Measurements from ENCODE around the gene GORAB.
A peak's percentile ranks its signal among the peaks of the same experiment; 100 is the strongest.

GORAB gene, protein sequence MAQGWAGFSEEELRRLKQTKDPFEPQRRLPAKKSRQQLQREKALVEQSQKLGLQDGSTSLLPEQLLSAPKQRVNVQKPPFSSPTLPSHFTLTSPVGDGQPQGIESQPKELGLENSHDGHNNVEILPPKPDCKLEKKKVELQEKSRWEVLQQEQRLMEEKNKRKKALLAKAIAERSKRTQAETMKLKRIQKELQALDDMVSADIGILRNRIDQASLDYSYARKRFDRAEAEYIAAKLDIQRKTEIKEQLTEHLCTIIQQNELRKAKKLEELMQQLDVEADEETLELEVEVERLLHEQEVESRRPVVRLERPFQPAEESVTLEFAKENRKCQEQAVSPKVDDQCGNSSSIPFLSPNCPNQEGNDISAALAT

GRCh38 chr1:170531758-170532657, at the start of gene GORAB:
TSS of gene GORAB (plus strand) at chr1:170532166. CDS start at chr1:170532224, 58 bp downstream.
- peak within 1 kb of the TSS; percentile 68 for H3K4me3 ChIP-seq (ENCODE audit: low read depth, low read length)

DNA sequence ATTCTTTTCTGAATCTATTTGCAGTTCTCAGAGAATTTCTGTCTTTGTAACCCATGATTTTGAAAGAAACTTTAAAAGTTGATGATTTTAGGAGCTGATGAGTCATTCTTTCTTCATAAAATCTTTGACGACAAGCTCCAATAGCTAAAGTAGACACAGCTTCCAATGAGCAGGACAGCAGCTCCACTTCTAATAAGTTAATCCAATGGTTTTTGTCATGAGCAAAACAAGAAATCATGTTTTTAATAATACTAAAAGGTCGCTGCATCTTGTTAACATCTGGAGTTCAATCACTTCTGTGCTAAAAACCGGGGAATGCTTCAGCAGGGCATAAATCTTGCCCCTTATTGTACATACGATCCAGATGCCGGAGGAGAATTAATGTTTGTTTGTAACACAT, 48.9 kb upstream of the GORAB start:
- DNase-seq (ENCODE audit: low read depth), result no peak
- H3K4me3 ChIP-seq (ENCODE audit: low read depth, low read length), result no peak overlapping the region

More at GRCh38 chr1:170531758-170532657, at the start of gene GORAB:
- DNase-seq (ENCODE audit: low read depth), result peak; percentile 88

DNA sequence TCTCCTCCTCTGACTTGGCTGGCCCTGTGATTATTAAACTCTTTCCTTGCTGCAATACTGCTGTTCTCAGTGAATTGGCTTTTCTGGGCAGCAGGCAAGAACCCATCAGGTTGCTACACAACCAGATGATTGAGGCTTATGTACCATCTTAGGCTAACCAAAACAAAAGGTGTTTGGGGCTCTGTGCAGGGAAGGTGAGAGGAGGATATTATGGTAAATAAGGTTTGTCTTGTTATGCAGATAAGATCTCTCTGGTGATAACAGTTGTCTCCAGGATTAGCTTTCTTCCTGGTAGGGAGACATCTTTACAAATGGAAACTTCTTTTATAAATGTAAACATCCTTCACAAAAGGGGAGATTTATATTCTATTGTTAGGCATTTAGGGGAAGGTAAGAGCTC, 44.5 kb upstream of the GORAB start:
- no peak overlapping the region for H3K4me3 ChIP-seq (ENCODE audit: low read depth, low read length)
- DNase-seq (ENCODE audit: low read depth), result no peak

GRCh38 chr1:170491291-170491690, 40.7 kb upstream of the GORAB start:
- H3K4me3 ChIP-seq (ENCODE audit: low read depth, low read length), result no peak overlapping the region
- no peak for DNase-seq (ENCODE audit: low read depth)

- no peak overlapping the region for H3K4me3 ChIP-seq (ENCODE audit: low read depth, low read length)
- no peak for DNase-seq (ENCODE audit: low read depth)
Measured at GRCh38 chr1:170494369-170494768, 37.6 kb upstream of the GORAB start.

GRCh38 chr1:170495006-170495405, 37.0 kb upstream of the GORAB start:
- no peak for DNase-seq (ENCODE audit: low read depth)
- no peak overlapping the region for H3K4me3 ChIP-seq (ENCODE audit: low read depth, low read length)

- no peak for DNase-seq (ENCODE audit: low read depth)
- H3K4me3 ChIP-seq (ENCODE audit: low read depth, low read length), result no peak overlapping the region
Measured at GRCh38 chr1:170498876-170499275, 33.1 kb upstream of the GORAB start.

- no peak overlapping the region for H3K4me3 ChIP-seq (ENCODE audit: low read depth, low read length)
- DNase-seq (ENCODE audit: low read depth), result no peak
Measured at GRCh38 chr1:170503665-170504064, 28.3 kb upstream of the GORAB start.

GRCh38 chr1:170510163-170510562, 21.8 kb upstream of the GORAB start:
- no peak for DNase-seq (ENCODE audit: low read depth)

GRCh38 chr1:170511038-170511437, 20.9 kb upstream of the GORAB start:
- H3K4me3 ChIP-seq (ENCODE audit: low read depth, low read length), result no peak overlapping the region

More at GRCh38 chr1:170510163-170510562, 21.8 kb upstream of the GORAB start:
- H3K4me3 ChIP-seq (ENCODE audit: low read depth, low read length), result no peak overlapping the region

DNA sequence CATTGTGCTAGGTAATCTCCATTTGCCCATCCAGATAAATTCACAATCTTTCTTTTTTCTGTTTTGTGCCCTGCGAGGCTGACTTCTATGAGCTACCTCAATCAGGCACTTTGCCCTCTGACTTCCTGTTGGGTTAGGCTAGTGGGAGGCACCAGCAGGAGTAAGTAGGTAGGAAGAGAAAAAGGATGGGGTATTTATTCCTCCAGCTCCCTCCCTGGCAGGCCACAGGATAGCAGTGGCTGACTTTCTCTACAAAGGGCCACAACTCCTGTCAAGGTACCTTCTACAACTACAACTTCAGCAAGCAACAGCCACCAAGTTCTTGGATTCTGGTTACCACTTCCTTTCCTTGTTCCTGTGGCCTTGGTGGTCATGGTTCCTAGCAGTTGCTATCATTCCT, 18.8 kb upstream of the GORAB start:
- H3K4me3 ChIP-seq (ENCODE audit: low read depth, low read length), result no peak overlapping the region
- DNase-seq (ENCODE audit: low read depth), result no peak

More at GRCh38 chr1:170511038-170511437, 20.9 kb upstream of the GORAB start:
- DNase-seq (ENCODE audit: low read depth), result no peak

- DNase-seq (ENCODE audit: low read depth), result no peak
- H3K4me3 ChIP-seq (ENCODE audit: low read depth, low read length), result no peak overlapping the region
Measured at GRCh38 chr1:170518185-170518834, 13.7 kb upstream of the GORAB start.

DNA sequence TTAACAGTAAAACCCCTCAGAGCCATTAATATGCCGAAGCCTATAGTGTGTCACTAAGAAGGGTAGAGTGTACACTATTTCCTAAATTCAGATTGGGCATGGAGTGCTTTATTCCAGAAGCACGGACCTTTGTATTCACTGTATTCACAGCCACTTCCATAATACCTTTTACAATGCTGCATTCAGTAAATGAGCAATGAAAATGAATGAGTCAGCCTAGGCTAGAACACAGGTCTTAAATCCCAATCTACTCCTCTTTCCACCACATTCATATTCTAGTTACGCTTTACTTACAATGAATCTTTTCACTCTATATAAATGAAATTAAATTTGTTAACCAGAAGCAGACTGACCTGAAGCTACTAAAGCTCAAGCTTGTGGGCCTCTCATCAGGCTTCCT, 13.0 kb upstream of the GORAB start:
- H3K4me3 ChIP-seq (ENCODE audit: low read depth, low read length), result no peak overlapping the region
- DNase-seq (ENCODE audit: low read depth), result no peak

- peak; percentile 28 for DNase-seq (ENCODE audit: low read depth)
- no peak overlapping the region for H3K4me3 ChIP-seq (ENCODE audit: low read depth, low read length)
Measured at GRCh38 chr1:170520601-170521000, 11.4 kb upstream of the GORAB start.

DNA sequence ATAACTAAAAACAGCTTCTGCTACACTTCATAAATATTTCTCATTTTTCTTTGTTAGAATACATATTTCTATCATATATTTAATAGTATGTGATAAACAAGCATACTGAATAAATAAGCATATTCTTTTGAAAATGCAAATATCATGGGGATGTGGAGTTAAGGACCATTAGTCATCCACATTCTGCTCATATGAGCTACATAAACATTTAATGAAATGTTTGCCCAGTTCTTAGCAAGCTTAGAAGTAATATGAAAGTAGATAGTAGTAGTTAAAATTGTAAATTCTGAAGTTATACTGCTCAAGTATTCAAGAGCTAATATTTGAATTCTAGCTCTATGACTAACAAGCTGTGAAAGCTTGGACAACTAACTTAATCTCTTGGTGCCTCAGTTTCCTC, 10.1 kb upstream of the GORAB start:
- no peak for DNase-seq (ENCODE audit: low read depth)
- H3K4me3 ChIP-seq (ENCODE audit: low read depth, low read length), result no peak overlapping the region

DNA sequence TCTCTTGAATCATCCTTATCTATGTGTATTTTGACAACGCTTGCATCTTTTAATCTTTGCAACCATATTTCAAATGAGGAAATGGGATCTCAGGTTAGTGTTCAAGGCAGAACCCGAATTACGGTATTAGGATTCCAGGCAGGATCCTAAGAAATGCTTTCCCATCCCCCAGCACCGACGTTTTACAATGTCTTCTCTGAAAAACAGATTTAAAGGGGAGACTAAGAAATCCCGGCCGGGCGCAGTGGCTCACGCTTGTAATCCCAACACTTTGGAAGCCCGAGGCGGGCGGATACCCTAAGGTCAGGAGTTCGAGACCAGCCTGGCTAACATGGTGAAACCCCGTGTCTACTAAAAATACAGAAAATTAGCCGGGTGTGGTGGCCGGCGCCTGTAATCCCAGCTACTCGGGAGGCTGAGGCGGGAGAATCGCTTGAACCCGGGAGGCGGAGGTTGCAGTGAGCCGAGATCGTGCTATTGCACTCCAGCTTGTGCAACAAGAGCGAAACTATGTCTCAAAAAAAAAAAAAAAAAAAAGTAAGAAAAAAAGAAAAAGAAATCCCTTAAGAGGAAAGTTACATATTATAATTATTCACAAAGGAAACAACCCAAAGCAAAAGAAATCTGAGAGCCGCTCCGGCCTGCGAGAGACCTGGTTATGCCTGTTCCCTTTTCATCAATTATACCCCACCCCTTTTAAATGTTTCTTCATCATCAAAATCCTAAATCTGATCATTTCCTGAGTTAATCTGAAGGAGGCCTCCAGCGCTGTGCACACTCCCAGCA, 801 bp upstream of the GORAB start:
- H3K4me3 ChIP-seq (ENCODE audit: low read depth, low read length), result peak overlapping the region; percentile 68
- DNase-seq (ENCODE audit: low read depth), result no peak

- DNase-seq (ENCODE audit: low read depth), result no peak
- peak overlapping the region; percentile 68 for H3K4me3 ChIP-seq (ENCODE audit: low read depth, low read length)
Measured at GRCh38 chr1:170533298-170533697, 1.3 kb downstream of the GORAB start.

DNA sequence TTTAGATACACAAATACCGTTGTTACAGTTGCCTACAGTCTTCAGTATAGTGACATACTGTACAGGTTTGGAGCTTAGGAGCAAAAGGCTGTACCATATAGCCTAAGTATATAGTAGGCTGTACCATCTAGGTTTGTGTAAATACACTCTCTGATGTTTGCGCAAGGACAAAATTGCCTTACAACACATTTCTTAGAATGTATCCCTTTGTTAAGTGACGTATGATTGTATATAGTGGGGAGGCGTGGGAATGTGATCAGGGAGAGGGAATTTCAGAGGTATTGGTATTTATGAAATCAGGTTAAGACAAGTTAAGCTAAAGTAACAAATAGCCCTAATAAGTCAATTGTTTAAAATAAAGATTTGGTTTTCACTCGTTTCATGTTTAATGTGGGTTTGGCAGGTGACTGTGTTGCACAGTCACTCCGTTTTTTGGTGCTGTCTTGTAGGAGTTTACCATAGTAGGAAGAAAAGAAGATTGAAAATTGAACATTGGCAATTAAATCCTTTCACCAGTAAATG, 2.7 kb downstream of the GORAB start:
- DNase-seq (ENCODE audit: low read depth), result no peak
- no peak overlapping the region for H3K4me3 ChIP-seq (ENCODE audit: low read depth, low read length)

GRCh38 chr1:170535418-170535817, 3.5 kb downstream of the GORAB start:
- no peak overlapping the region for H3K4me3 ChIP-seq (ENCODE audit: low read depth, low read length)
- DNase-seq (ENCODE audit: low read depth), result no peak
